ENCODE measurements around the gene OTUD5. TPM values are rescaled to one million over a fixed set of nuclear protein-coding genes. Genes with fewer than 3 reads are reported as not detected.
"Not testable (repeated sequence)": the region's sequence is repeated elsewhere in the genome, so short reads cannot be mapped to it uniquely, and the experiment has no call there.

Gene OTUD5
- polyA plus RNA-seq, 1 experiment = 53.6 TPM

DNA sequence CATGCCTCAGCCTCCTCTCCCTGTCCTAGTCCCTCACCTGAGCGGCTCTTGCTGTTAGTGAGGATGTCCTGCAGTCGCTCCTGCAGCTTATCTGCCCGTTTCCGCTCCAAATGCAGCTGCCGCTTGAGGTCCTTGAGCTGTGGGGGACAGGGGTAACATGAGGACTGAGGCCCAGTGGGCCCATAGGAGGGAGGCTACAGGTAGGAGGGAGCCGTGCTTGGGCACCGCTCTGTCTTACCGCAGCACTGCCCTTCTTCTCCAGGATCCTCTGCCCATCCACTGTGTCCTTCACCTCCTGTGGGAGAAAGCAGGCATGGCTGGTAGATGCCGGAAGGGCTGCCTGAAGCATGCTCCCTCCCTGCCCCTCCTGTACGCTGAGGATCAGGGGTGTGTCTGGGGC, 23.8 kb upstream of the OTUD5 start:
- no peak overlapping the region for H3K4me3 ChIP-seq (ENCODE audit: low read depth, low read length)
- POLR2A ChIA-PET = no interaction called here
- TF ChIP-seq, protein P1, sequence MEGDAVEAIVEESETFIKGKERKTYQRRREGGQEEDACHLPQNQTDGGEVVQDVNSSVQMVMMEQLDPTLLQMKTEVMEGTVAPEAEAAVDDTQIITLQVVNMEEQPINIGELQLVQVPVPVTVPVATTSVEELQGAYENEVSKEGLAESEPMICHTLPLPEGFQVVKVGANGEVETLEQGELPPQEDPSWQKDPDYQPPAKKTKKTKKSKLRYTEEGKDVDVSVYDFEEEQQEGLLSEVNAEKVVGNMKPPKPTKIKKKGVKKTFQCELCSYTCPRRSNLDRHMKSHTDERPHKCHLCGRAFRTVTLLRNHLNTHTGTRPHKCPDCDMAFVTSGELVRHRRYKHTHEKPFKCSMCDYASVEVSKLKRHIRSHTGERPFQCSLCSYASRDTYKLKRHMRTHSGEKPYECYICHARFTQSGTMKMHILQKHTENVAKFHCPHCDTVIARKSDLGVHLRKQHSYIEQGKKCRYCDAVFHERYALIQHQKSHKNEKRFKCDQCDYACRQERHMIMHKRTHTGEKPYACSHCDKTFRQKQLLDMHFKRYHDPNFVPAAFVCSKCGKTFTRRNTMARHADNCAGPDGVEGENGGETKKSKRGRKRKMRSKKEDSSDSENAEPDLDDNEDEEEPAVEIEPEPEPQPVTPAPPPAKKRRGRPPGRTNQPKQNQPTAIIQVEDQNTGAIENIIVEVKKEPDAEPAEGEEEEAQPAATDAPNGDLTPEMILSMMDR (IDR thresholded peaks at IDR 0.05; ENCODE audit: insufficient read depth, low read depth, low read length) = no peak
- no peaks in the 10 kb centered on the region for H3K27me3 ChIP-seq (ENCODE audit: control insufficient read depth, insufficient read depth, low read length)
- peaks cover 14% of the 10 kb centered on the region for H3K36me3 ChIP-seq (ENCODE audit: control insufficient read depth, insufficient read depth, low read length)
- no peak for DNase-seq (ENCODE audit: low read depth)
- CTCF ChIA-PET = no interaction called here

DNA sequence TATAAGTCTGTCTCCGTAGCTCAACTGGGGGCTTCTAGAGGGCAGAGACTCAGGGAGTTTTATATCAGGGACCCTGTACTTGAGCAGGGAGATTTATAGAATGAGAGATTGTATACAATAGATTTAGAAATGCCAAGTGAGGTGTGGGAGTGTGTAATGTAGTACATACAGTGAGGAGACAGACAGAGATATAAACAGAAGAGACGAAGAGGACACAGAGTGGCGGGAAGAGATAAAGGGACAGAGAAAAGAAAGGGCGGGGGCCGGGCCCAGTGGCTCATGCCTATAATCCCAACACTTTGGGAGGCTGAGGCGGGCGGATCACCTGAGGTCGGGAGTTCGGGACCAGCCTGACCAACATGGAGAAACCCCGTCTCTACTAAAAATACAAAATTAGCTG, 22.9 kb upstream of the OTUD5 start:
- POLR2A ChIA-PET; CTCF ChIA-PET; DNase-seq (ENCODE audit: low read depth); H3K27me3 ChIP-seq (ENCODE audit: control insufficient read depth, insufficient read depth, low read length); H3K4me3 ChIP-seq (ENCODE audit: low read depth, low read length): not testable (repeated sequence)
- peaks cover 20% of the 10 kb centered on the region for H3K36me3 ChIP-seq (ENCODE audit: control insufficient read depth, insufficient read depth, low read length)

DNA sequence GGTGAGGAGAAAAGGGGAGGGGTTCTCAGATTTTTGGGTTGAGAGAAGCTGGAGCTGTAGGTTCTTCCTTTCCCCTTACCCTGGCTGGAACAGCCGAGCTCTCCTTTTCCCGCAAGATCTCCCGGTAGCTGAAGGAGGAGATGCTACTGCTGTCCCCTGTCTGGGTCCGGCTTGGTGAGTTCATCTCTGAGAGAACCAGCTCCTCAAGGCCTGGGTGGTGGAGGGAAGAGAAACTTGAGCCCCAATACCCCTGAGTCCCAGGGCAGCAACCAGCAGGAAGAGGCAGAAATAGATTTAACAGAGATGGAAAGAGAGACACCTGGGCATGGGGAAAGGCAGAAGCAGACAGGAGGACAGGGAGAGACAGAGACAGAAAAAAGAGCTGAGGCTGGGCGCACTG, 20.8 kb upstream of the OTUD5 start:
- DNase-seq (ENCODE audit: low read depth) = no peak
- Histone ChIP-seq H3K4me3 (ENCODE audit: low read depth, low read length) (no peak overlapping the region), H3K27me3 (ENCODE audit: control insufficient read depth, insufficient read depth, low read length) (no peaks in the 10 kb centered on the region), H3K36me3 (ENCODE audit: control insufficient read depth, insufficient read depth, low read length) (peaks cover 23% of the 10 kb centered on the region)
- POLR2A ChIA-PET = no interaction called here
- CTCF ChIA-PET = no interaction called here
- TF ChIP-seq, protein P1 (IDR thresholded peaks at IDR 0.05; ENCODE audit: insufficient read depth, low read depth, low read length) = no peak

DNA sequence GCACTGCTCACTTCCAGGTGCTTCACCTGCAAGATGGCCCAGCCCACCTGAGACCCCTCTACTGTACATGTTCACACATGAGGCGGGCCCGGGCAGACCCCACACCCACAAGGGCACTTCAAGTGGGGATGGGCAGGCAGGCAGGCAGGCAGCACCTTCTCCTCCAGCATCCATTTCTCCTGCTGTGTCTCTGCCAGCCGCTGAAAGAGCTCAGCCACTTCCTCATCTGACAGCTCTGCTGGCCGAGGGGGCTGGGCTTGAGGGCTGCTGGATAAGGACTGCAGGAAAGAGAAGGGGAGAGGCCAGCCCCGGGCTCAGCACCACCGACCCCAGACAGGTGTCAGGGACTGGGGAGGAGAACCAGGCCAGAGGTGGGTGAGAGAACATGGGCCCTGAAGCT, 18.7 kb upstream of the OTUD5 start:
- TF ChIP-seq, protein P1 (IDR thresholded peaks at IDR 0.05; ENCODE audit: insufficient read depth, low read depth, low read length) = no peak
- POLR2A ChIA-PET = no interaction called here
- DNase-seq (ENCODE audit: low read depth) = no peak
- no peak overlapping the region for H3K4me3 ChIP-seq (ENCODE audit: low read depth, low read length)
- CTCF ChIA-PET = no interaction called here
- H3K27me3 ChIP-seq (ENCODE audit: control insufficient read depth, insufficient read depth, low read length) = no peaks in the 10 kb centered on the region
- H3K36me3 ChIP-seq (ENCODE audit: control insufficient read depth, insufficient read depth, low read length) = peaks cover 12% of the 10 kb centered on the region

DNA sequence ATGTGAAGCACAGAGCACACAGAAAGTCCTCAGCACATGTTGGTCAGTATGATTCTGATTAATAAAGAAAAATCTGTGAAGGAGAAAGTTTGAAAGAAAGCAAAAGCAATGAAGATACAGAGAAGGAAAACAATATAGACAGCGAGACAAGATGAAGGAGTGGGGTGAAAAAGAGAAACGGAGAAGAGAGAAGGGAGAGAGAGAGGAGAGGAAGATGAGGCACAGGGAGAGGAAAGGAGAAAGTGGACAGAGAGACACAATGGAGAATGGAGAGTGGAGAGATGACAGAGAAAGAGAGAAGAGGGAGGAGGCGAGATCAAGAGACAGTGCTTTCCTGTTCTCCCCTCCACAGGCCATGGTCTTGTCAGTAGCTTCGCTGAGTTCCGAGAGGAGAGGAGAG, 18.1 kb upstream of the OTUD5 start:
- DNase-seq (ENCODE audit: low read depth) = no peak
- ChIA-PET POLR2A (no interaction called here), CTCF (no interaction called here)
- Histone ChIP-seq H3K36me3 (ENCODE audit: control insufficient read depth, insufficient read depth, low read length) (peaks cover 12% of the 10 kb centered on the region), H3K27me3 (ENCODE audit: control insufficient read depth, insufficient read depth, low read length) (no peaks in the 10 kb centered on the region), H3K4me3 (ENCODE audit: low read depth, low read length) (no peak overlapping the region)
- TF ChIP-seq, protein P1 (IDR thresholded peaks at IDR 0.05; ENCODE audit: insufficient read depth, low read depth, low read length) = no peak

DNA sequence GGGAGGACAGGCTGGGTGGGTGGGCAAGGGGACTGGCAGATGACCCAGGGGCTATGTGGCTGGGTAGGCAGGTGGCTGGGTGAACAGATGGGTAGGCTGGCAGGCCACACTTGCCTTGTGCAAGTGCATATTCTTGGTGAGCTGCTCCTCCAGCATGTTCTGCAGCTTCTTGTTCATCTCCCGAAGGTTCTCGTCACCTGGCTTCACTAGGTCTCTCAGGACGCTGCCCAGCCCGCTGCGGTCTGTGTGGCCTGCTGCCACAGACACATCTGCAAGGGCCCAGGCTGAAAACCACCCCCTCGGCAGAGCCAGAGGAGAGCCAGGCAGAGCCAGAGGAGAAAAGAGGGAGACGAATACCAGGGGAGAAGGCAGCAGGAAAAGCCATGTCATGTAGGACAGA, 17.6 kb upstream of the OTUD5 start:
- ChIA-PET CTCF (no interaction called here), POLR2A (no interaction called here)
- H3K27me3 ChIP-seq (ENCODE audit: control insufficient read depth, insufficient read depth, low read length) = no peaks in the 10 kb centered on the region
- no peak overlapping the region for H3K4me3 ChIP-seq (ENCODE audit: low read depth, low read length)
- no peak for DNase-seq (ENCODE audit: low read depth)
- TF ChIP-seq, protein P1 (IDR thresholded peaks at IDR 0.05; ENCODE audit: insufficient read depth, low read depth, low read length) = no peak
- peaks cover 12% of the 10 kb centered on the region for H3K36me3 ChIP-seq (ENCODE audit: control insufficient read depth, insufficient read depth, low read length)
